Esophagus muscularis mucosa (tissue), 3 donors: ENCODE results near the gene TTBK1.

ENCODE experiments used
- POLR2A ChIP-seq: fragments of 450-650 bp; IDR thresholded peaks from one replicate; pipeline ENCODE4 v1.6.1; 2017; ENCODE audit warnings: antibody characterized with exemption, moderate library complexity, mild to moderate bottlenecking, low read depth
- POLR2AphosphoS5 ChIP-seq, 2 donors: sonication (generic); formaldehyde crosslinking; IDR thresholded peaks; one replicate each; pipeline ENCODE4 v1.6.1; 2017; ENCODE audit warnings: antibody characterized with exemption in 2 of 2
- TF ChIP-seq, protein P1 (sequence below), 3 experiments: fragments of 200-600 bp in 2 of 3; fragments of 450-650 bp in 1 of 3; sonication (generic) in 2 of 3; IDR thresholded peaks; one replicate each; pipeline ENCODE4 v1.5.1; 2017 to 2019; ENCODE audit warnings: antibody characterized with exemption in 3 of 3, mild to moderate bottlenecking in 2 of 3, moderate library complexity in 1 of 3

DNA sequence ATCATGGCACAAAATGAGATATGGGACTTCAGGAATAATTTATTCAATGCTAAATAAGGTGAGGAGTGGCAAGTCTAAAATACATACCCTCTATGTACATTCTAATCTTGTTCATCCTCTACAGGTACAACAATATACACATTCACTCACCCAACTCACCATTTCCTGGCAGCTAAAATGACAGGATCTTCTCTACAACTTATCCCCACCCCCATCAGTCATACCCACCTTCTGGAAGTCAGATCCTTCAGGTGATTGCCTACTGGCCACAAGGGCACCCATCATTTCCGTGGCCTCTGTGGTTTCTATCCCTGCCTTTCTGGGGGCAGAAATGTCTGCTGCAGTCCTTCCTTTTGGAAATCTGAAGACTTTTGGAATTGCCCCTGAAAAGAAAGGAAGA is 88.2 kb downstream of the TTBK1 start:
- TF ChIP-seq, protein P1, sequence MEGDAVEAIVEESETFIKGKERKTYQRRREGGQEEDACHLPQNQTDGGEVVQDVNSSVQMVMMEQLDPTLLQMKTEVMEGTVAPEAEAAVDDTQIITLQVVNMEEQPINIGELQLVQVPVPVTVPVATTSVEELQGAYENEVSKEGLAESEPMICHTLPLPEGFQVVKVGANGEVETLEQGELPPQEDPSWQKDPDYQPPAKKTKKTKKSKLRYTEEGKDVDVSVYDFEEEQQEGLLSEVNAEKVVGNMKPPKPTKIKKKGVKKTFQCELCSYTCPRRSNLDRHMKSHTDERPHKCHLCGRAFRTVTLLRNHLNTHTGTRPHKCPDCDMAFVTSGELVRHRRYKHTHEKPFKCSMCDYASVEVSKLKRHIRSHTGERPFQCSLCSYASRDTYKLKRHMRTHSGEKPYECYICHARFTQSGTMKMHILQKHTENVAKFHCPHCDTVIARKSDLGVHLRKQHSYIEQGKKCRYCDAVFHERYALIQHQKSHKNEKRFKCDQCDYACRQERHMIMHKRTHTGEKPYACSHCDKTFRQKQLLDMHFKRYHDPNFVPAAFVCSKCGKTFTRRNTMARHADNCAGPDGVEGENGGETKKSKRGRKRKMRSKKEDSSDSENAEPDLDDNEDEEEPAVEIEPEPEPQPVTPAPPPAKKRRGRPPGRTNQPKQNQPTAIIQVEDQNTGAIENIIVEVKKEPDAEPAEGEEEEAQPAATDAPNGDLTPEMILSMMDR (IDR thresholded peaks at IDR 0.05): no peak
- TF ChIP-seq POLR2A: no peak
- no peak for TF ChIP-seq POLR2AphosphoS5 (IDR thresholded peaks at IDR 0.05)
